GM19043 (cell line): Measurements from ENCODE around the gene CLINT1.

Source experiments
- ATAC-seq: cut with Tn5 transposase; IDR thresholded peaks from one replicate; pipeline ENCODE4 v1.9.1; 2021; ENCODE audit warnings: low read depth; ENCODE audit not compliant: unreplicated experiment

The CLINT1 gene

DNA sequence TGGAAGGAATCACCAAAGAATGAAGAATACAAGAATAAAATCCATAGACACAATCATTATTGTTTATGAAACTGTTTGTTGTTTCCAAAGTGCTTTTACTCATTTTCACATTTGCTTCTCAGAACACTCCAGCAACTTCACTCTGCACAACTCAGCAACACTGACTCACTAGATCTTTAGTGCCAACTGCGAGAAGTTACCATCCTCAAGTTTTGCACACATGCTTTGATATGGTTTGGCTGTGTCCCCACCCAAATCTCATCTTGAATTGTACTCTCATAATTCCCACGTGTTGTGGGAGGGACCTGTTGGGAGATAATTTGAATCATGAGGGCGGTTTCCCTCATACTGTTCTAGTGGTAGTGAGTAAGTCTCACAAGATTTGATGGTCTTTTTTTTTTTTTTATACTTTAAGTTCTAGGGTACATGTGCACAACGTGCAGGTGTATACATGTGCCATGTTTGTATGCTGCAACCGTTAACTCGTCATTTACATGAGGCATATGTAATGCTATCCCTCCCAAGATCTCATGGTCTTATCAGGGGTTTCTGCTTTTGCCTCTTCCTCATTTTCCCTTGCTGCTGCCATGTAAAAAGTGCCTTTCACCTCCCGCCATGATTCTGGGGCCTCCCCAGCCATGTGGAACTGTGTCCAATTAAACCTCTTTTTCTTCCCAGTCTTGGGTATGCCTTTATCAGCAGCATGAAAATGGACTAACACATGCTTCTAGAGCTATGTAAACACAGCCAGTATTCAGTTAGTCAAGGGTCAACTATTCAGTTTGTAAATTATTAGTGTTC is 36.9 kb downstream of the CLINT1 start:
- ATAC-seq, result no peak

DNA sequence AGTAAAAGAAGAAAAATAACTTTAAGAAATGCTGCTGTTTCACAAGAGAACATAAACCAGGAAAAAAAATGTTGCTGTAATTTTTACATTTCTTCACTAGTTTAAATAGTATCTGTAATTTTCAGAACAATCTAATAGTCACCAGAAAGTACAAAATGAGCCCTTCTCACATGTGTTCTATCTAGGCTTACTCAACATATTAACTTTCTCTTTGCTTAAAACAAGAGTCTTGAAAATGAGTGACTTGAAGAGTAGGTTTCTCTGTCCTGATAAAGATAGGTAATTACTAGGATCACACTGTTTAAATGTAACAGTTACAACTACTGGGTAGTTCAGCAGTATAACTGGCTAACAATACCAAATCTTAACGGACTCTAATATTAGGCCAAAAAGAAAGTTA is 37.5 kb downstream of the CLINT1 start:
- ATAC-seq, result no peak

DNA sequence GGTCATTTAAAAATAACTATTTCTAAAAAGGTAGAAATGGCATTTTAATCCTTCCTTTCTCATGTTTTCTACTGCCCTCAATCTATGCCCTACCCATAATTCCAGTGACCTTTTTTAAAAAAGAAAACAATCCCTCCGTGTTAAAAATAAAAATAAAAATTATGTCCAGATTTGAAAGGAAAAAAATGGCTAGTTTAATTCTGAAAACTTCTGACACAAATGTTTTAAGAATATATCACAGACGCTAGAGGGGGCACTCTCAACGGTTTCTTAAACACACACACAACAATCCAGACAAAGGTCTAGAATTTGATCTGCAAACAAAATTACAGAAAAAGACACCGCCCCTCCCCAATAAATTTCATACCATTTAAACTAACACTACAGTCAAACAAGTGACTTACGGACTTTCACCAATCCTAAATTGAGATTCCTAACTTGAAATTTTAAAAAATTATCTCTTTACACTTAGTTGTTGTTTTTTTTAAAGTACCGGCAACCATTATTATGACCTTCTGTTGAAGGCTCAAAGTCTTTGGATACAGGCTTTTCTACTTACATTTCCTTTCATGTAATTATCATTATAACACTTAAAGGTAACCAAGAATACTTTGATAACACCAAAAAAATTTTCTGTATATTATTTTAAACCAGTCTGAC is 38.2 kb downstream of the CLINT1 start:
- no peak for ATAC-seq

DNA sequence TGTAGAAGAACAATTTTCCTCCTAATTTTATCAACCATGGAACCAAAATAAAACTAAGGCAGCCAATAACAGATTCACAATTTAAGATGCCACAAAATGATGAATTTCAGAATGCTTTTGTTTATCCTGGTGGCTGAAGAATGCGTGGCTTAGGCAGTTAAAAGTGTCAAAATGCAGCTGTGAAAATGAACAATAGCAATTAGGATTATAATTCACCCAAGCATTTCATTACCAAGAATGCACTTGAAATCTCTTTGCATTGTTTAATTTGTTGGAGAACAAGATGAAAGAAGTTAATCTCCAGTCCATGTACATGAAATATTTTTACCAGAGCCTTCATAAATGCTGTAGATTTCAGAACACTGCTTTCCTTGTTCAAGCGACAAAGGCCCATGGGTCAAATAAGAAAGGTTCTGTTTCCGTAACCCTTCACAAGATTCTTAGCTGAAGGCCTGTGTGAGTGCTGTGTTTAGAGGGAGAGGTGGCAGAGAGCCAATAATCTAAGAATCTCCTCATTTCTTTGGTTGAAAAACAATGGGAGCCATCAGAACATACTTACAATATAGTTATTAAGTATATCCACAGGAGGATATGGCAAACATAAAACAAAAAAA is 39.3 kb downstream of the CLINT1 start:
- no peak for ATAC-seq

DNA sequence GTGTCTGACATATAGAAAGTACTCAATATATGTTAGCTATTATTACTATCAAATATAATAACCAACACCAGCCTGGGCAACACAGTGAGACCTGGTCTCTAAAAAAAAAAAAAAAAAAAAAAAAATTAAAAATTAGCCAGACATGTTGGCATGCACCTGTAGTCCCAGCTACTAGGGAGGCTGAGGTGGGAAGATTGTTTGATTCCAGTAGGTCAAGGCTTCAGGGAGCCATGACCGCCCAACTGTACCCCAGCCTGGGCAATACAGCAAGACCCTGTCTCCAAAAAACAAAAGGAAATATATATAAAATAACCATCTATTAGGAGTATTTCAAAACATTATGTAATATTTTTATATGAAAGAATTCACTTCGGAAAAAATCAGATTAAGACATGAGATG is 40.6 kb downstream of the CLINT1 start:
- no peak for ATAC-seq

DNA sequence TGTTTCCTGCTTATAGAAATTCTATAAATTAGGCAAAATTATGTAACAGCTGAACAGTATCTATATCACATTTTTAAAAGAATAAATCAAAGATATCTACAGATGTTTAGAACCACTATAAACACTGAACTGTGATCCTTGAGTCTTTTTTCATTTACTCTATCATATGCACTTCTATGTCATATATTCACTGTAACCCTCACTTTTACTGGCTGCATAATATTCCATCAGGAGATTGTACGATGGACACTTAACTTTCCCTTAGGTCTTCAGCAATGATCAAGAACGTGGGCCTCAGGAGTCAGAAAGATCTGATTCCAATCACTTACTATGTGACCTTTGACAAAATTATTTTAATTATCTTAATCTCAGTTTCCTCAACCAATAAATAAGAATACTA is 41.0 kb downstream of the CLINT1 start:
- ATAC-seq, result no peak

DNA sequence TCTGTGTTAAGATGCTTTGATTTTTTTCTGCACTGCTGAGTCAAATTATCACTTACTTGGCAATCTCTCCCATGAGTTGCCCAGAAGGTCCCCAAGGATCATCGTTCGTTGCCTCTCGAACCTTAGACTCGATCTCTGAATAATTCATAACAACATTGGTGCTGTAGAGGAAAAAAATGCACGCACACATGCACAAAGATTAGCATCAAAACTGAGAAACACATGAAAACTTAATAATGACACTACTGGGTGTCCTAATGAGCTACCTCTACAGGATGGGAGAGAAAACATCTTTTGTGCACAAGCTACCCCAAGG is 41.6 kb downstream of the CLINT1 start:
- no peak for ATAC-seq

DNA sequence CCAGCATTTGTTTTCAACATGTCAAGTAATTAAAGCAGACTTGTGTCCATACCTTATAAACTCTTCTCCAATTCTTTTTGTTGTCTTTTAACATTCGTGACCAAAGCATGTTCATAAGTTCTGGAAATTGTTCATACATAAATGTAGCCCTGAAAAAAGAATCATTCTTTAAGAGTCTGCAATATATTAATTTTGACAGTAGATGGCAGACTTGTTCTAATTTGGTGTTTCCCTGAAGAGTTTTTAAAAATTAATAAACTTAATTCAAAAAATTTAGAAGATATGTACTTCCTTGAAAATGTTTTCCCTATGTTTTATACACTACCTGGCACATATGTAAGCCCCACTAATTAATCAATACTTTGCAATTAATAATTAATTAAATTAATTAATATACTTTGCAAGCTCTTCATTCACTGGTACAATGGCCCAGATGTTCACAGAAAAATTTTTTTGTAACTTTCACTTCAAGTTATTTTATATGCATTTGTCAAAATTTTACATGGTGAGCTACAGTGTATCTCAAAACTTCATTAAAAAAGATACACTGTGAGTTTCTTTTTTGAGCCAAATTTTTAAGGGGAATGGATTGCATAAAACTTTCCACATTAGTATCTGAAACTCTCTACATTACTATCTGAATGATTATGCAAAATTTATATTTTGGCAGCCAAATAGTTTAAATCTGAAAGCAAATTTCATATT is 42.1 kb downstream of the CLINT1 start:
- no peak for ATAC-seq

DNA sequence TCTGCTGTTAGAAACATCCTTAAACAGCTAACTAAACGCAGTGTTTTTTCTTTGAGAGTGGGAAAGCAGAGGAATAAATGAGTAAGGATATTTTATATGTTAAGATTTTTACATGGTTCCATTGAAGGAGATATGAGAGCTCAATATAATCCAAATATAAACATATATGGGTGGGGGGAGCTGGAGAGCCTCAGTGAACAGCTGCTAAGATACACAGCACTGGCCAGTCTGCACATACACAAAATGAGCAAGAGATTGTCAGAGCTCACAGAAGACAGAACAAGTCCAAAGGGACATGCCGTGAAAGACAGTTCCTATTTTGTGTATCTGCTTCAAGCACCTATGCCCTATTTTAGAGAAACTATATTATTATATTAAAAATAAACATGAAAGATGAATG is 46.9 kb downstream of the CLINT1 start:
- no peak for ATAC-seq

DNA sequence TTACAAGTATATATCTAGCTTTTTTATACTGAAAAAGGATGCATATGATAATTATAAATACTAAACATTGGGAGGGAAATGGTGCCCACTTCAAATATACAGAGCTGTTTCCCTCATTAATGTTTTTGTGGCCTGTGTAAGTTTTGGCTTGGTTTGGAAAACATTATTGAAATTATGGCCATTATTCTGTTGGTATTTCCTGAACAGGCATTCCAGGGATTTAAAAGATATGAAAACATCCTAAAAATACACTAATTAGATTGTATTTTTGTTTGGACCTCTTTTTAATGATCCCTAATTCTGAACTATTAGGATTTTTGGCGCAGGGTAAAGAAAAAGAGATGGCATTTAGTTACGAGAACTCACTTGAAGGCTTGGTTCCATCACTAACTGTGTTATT is 50.9 kb downstream of the CLINT1 start:
- no peak for ATAC-seq

DNA sequence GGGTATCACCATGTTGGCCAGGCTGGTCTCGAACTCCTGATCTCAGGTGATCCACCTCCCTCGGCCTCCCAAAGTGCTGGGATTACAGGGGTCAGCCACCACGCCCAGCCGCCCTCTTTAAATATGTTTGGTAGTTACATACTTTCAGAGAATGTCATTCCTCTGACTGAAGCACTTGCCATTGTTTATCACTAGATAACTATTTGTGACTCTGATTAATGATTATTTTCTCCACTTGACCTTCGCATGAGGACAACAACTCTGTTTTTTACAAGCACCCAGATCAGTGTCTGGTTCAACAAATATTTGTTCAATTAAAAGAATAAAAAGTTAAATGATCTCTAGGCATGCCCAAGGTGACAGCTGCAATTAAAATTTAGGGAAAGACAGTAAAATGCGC is 56.2 kb downstream of the CLINT1 start:
- no peak for ATAC-seq

DNA sequence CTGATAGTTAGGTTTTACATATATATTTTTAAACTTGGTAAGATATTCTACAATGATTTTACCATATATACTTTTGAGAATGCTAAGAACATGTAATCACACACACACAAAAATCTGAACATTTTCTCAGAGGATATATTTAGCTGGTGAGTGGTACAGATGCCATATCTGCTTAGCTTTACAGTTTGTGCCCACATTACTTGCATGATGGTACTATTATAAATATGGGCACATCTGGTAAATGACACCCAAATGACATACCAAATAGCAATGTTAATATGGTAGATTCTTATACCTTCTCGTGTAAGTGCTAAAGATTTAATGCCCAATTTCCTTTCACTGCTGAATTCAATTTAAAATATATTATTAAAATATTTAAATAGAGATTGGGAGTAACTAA is 58.8 kb downstream of the CLINT1 start:
- no peak for ATAC-seq

DNA sequence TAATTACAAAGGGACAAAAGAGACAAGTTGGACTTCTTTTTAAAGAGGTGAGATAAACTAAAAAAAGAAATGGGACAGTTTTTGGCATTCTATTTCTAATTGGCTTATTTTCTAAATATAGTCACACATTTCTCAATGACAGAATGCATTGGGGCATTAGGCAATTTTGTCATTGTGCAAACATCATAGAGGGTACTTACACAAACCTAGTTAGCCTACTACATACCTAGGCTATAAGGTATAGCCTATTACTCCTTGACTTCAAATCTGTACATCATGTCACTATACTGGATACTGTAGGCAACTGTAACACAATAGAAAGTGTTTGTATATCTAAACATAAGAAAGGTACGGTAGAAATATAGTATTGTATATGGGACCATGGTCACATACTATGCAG is 59.4 kb downstream of the CLINT1 start:
- no peak for ATAC-seq

DNA sequence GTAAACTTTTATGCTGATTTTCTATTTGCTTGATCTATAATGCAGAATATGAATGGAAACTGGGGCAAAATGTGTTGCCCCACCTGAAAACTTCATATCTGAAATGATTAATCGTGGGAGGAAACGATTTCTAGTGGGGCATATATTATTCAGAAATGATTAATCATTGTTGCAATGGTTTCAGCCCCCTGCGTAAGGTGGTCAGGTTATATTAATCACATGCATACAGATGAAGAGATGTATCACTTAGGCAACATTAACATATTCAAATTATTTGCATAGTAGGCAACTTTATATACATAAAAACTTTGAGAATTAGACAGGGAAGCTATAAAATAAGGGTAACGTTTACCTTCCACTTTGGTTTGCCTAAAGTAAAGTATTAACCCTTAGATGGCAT is 65.6 kb downstream of the CLINT1 start:
- no peak for ATAC-seq

DNA sequence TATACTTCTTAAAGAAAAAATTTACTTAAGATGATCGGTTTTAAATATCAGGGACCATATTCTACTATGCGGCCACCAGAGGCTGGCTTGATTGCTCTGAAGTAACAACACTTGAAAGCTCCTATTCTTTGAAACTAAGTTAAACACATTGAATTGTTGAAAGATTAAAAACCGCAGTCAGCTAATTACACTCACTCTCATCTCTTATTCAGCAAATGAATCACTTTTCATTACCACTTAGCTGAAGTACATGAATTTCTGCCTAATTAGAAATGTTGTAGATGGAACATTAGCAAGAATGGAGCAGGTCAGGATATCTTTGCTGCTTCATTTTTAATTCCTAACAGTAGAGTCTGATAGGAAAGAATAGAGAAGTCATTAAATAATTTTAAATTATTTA is 73.1 kb downstream of the CLINT1 start:
- no peak for ATAC-seq

DNA sequence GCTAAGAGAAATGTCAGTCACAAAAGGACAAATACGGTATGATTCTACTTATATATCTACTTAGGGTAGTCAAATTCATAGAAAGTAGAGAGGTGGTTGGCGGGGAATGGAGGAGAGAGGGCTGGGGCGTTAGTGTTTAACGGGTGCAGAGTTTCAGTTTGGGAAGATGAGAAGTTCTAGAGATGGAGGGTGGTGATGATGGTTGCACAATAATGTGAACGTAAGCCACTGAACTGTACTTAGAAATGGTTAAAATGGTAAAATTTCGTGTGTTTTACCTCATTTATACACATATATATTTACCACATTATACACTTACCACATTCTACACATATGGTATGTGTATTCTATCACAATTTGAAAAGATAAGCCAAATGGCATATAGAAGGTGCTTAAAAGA is 79.7 kb downstream of the CLINT1 start:
- ATAC-seq, result no peak

DNA sequence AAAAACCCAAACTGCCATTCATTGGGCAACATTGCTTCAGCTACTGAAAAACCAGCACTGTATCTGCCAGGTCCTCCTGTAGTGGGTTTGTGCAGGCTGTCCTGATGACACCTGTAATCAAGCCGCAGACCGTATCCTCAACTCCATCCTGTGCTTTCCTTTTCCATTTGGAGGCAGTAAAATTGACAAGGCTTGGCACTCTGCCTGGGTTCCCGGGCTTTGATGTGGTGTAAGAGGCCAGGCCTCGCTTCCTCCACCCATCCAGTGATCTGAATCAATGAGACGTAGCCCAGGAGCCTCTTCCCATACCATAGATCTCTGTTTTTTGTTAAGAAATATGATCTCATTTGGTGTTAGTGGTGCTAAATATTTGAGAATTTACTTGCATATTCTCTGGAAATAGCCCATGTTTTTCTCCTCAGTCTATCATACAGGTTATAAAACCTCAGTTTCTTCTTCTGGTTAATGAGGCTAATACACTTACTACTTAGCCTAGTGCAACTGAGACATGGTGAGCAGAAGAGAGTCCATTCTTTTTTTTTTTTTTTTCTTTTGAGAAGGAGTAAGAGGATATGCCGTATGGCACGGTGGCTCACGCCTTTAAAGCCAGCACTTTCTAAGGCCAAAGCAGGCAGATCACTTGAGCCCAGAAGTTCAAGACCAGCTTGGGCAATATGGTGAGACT is 80.7 kb downstream of the CLINT1 start:
- ATAC-seq, result no peak

DNA sequence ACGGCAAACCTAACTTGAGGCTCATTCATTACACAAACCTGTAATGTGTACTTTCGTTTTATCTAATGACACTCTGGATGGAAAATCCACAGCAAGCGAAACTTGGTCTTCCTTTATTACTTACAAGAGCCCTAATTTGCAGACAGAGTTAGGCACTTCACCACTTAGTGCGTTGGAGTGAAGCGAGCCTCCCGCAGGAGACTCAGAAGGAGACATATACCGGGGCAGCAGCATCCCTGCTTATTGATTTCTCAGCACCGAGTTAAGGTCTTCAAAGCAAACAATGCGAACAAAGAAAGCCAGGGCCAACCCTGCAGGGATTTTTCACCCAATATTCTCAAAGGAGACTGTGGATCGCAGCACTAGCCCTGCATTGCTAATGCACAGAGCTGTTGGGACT is 86.8 kb downstream of the CLINT1 start:
- ATAC-seq, result no peak

DNA sequence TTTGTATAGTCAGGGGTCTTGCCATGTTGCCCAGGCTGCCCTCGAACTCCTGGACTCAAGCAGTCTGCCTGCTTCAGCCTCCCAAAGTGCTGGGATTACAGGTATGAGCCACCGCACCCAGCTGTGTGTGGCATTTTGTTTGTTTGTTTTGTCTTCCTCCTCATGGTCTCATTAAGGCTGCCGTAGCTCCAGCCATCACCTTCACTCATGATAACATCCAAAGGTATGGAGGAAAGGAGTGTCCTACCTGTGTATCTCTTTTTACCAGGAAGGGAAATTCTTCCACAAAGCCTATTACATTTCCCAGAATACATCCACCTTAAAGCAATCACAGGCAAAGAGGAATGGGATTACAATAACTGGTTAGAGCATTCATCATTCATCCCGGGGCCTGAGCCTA is 88.3 kb downstream of the CLINT1 start:
- no peak for ATAC-seq

DNA sequence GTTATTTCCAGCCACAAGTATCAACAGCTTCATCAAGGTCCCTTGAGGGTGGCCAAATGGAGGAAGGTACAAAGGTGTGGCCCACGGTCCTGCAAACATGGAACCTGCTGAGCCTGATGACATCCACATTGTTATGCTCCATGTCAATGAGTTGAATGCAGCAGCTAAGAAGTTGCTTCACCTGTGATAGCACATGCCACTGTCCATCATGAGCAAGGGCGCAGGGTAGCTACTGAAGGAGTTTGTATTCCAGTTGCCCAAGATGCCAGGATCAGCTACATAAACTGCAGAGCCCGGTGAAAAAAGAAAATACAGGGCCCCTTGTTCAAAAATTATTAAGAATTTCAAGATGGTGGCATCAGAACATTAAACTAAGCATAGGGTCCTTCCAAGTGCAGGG is 91.3 kb downstream of the CLINT1 start:
- ATAC-seq, result no peak

DNA sequence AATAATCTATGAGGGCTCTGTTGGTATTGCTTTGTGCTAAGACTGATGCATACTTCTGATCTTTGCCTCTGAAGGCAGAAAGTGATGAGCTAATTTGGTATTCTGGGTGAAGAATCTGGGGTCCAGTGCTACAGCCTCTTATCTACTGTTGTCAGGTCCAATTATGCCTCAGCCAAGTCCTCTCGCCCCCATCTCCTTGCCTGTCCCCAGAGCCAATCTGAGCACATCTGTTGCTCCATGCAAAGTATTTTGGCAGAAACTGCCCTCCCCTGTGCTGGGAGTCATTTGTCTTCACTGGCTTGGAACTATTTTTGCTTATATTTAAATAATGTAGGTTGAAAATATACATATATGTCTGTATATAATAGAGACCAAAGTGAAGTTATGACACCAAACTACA is 92.0 kb downstream of the CLINT1 start:
- ATAC-seq, result no peak
